GM19452 (cell line): ENCODE data around the gene TMEM185B.
"Not testable (repeated sequence)": the region's sequence is repeated elsewhere in the genome, so short reads cannot be mapped to it uniquely, and the experiment has no call there.

ENCODE experiments used
- ATAC-seq: cut with Tn5 transposase; IDR thresholded peaks from one replicate; pipeline ENCODE4 v1.9.1; 2021; ENCODE audit not compliant: unreplicated experiment

Gene TMEM185B

DNA sequence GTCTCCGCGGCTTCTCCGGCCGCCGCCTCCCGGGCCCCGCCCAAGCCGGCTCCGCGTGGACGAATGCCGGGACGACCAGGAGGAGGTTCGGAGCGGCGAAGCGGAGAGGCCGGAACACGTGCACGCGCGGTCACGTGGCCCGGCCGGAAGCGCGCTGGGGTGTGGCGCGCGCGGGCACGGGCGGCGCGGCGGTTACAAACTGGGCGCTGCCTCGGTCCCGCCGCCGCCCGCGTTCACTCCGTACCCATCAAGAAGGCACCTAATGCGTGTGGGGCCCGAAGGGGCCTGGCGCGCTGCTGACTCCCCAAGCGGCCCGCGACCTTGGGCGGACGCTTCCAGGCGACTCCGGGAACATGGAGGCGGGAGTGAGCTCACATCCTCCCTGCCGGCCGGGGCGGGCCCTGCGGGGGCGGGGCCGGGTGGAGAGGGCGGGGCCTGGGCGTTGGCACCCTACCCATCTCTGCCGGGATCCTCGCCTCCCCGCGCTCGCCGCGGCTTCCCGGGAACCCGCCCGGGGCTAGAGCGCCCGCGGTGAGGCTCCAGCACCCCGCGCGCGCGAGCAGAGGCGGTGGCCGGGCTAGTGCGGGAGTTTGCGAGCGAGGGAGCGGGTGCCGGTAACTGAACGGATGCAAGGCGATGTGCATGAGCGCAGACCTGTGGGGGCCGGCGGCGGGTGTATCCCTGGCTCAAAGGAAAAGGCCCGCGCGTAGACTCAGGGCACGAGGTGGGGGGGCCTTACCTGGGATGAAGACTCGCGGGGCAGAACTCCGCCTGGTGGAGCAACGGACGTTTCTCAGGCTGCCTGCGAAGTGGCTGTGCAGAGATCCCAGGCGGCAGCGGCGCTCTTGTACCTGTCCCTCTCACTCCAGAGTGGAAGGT is at the start of gene TMEM185B:
Gene TMEM185B (minus strand): TSS at position 367 of the 879 bp plus-strand sequence. CDS start 424 bp downstream, outside the sequence.
- peak; percentile 92 for ATAC-seq

DNA sequence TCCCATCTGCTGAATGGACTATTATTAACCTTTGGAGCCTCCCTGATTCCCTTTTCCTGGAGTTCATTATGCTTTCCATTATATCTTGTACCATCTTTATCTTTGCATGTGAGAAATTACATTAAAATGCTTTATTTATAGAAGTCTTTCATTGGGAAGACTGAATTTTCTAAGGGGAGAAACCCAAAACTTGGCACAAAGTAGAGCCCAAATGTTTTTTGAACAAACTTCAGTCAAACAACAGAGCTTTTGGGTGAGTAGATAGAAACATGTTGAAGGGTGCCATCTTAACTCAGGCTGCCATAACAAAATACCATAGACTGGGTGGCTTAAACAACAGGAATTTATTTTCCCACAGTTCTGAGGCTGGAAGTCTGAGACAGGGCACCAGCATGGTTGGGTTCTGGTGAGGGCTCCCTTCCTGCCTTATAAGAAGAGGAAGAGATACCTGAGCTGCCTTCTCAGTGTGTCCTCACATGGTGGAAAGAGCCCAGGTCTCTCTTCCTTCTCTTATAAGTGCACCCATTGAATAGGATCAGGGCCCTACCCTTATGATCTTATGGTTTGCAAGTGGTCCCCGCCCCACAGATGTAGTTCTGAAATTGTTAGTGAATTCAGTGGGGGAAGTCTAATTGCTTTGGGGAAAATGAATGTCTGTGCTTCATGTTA is 48.6 kb upstream of the TMEM185B start:
- ATAC-seq = no peak

DNA sequence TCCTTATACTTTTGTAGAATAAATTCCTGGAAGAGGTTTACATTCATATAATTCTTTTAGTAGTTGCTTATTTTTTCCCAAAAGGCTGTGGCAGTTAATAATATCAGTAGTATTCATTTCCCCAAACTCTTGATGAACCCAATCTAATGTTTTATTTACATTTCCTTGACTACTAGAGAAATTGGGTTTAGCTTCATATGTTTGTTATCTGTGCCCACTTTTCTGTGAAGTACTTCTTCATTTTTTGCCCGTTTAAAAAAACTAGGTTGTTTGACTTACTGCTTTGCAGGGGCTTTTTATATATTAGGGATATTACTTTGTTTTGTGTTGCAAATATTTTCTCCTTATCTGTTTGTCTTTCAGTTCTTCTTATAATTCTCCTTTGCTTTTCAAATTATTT is 46.6 kb upstream of the TMEM185B start:
- no peak for ATAC-seq

DNA sequence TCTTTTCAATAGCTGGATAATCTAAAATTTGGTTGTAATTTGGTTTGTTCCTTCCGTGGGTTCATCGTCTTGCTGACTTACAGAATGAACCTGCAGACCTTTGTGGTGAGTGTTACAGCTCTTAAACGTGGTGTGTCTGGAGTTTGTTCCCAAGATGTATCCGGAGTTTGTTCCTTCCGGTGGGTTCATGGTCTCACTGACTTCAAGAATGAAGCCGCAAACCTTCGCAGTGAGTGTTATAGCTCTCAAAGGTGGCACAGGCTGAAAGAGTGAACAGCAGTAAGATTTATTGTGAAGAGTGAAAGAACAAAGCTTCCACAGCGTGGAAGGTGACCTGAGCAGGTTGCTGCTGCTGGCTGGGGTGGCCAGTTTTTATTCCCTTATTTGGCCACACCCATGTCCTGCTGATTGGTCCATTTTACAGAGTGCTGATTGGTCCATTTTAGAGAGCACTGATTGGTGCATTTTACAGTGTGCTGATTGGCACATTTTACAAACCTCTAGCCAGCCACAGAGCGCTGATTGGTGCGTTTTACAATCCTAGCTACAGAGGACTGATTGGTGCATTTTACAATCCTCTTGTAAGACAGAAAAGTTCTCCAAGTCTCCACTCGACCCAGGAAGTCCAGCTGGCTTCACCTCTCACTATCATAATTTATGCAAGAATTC is 46.0 kb upstream of the TMEM185B start:
- no peak for ATAC-seq

DNA sequence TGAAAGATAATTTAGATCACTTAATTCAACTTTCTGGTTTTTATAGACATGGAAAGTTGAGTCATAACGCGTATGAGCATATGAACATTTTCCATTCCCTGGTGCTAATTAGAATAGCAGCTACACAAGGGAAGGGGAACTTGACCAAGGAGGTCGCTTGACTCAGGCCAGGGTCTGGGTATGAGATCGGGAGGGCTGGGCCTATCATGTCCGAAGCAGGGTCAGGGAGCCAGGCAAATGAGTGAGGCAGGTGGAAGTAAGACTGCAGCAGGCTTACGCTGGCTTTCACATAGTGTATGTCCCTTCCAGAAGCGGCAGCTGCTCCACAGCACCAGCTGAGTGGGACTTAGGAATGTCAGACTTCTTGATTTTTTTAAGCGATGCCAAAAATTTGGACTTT is 44.1 kb upstream of the TMEM185B start:
- ATAC-seq = no peak

DNA sequence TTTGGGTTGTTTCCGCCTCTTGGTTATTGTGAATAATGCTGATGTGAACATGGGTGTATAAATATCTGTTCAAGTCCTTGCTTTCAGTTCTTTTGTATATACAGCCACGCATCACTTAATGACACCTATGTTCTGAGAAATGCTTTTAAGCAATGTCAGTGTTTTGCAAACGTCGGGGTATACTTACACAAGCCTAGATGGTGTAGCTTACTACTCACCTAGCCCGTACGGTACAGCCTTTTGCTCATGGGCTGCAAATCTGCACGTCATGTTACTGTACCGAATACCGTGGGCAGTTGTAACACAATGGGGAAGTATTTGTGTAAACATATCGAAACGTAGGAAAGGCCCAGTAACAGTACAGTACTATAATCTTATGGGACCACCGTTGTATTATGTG is 41.8 kb upstream of the TMEM185B start:
- ATAC-seq = no peak

DNA sequence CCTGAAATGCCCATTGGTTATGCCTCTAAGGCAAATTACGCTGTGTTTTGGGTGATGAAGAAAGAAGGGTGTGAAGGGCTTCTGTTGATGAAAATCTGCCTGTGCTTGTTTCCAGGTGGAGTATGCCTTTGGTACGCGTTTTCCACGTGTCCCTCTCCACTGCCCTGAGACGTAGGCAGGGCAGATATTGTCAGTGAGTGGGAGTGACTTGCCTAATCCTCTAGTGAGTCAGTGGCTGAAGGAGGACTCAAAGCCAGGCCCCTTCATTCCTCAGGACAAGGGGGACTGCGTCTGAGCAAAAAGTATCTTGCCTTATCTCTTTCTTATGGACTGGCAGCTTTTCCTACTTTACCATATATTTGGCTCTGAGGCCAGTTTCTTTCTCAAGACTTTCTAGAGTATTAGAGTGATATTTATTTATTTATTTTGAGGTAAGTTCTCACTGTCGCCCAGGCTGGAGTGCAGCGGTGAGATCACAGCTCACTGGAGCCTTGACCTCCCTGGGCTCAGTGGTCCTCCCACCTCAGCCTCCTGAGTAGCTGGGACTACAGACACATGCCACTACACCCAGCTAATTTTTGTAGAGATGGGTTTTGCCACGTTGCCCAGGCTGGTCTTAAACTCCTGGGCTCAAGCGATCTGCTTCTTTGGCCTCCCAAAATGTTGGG is 39.7 kb upstream of the TMEM185B start:
- ATAC-seq = no peak

DNA sequence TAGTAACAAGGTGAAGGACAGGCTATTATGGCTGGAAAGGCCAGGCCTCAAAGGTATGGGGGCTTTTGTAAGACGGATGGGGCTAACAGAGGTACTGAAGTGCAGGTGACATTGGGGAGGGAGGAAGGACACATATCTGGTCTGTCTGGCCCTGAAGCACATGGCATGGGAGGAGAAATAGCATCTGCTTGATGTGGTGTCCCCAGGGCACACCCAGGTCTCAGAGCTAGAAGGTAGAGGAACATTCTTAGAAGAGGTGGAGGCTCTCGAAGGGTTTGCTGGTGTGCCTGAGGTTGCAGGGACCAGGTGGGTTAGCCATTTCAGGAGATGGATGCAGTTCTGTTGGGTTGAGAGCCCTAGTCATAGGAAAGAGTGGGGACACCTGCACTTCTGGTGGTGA is 39.0 kb upstream of the TMEM185B start:
- no peak for ATAC-seq

DNA sequence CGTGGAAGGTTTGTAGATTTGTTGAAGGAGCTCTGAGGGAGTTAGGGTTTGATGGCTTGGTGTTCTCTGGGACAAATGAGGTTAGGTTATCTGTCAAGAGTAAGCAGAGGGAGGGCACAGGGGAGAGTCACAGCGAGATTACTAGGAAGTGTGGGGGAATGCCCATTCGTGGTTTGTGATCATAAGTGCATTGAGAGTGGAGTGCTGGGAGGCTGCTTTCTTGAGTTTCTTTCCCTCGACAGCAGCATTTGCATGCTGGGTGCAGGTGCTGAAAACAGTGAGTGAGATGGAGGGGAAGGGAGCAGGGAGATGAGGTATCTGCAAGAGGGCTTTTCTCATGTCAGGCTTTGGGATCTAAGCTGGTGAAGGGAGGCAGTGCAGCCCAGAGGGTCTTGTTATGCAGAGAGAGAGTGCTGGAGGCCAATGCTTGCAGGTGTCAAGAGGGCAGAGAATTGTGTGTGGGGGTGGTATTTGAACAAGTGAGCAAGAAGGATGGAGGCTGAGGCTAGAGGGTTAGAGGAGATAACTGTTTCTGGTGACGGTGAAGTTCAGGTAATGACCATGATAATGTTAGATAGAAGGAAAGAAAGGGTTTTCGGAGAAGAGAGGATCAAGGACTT is 38.3 kb upstream of the TMEM185B start:
- peak; percentile 79 for ATAC-seq

DNA sequence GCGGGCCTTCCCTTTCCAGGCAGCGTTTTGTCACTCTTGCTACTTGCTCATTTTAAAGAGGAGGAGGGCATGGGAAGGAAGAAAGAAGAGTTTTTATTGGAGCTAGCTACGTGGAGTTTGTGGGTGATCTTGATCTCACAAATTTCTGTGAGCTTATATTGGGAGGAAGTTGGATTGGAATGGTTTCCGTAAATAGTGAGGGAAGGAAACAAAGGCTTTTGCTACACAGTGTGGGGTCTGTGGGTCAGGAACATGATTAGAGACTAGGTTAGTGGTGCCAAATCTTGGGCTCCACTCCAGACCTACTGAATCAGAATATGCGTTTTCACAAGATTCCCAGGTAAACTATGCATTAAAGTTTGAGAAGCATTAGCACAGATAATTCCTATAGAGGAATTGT is 37.5 kb upstream of the TMEM185B start:
- no peak for ATAC-seq

DNA sequence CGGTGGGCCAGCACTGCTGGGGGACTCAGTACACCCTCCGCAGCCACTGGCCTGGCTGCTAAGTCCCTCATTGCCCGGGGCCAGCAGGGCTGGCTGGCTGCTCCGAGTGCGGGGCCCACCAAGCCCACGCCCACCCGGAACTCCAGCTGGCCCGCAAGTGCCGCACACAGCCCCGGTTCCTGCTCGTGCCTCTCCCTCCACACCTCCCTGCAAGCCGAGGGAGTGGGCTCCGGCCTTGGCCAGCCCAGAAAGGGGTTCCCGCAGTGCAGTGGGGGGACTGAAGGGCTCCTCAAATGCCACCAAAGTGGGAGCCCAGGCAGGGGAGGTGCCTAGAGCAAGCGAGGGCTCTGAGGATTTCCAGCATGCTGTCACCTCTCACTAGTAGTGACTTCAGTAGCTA is 36.7 kb upstream of the TMEM185B start:
- not testable (repeated sequence) for ATAC-seq

DNA sequence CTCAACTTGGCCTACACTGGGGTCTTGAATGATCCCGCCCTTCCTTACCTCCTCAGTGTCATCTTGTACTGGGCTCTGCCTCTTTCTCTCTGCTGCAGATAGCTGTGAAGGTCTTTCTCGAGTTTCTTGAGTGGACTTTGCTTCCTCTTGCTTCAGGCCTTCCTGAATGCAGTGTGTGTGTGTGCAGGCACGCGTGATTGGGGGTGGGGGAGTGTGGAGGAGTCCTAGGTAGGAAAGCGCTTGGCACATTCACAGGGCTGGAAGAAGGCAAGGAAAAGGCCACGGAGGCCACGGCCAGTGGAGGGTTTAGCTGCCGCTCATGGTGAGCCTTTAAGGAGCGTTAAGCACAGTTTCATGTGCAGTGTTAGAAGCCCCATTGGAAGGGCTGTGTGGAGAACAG is 35.0 kb upstream of the TMEM185B start:
- no peak for ATAC-seq

DNA sequence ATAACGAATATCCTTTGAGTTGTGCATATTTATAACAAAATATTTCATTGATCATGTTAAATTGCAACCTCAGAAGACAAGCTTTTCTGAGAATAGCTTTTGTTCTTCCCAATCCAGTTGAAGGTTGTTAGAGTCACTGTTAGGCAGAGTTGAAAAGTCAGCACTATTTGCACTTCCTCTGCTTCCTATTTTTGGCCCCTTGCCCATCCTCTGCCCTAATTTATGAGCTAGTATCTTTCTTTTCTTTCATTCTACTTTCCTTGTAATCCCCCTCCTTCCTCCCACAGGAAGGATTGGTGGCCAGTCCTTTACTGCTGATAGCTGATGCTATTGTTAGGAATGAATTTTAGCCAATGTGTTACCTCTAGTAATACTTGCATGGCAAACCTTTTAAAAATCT is 34.3 kb upstream of the TMEM185B start:
- no peak for ATAC-seq

DNA sequence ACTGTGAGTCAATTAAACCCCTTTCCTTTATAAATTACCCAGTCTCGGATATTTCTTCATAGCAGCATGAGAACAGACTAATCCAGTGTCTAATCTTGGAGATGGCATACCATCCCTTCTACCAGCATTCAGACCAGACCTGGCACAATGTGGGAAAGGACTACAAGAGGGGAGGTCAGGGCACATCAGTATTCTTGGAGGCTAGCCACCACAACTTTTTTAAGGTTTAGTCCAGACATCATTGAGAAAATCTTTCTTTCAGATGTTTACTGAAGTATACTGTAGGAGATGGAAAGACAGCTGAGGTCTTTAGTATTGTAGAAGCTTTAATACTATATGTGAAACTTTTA is 33.4 kb upstream of the TMEM185B start:
- no peak for ATAC-seq

DNA sequence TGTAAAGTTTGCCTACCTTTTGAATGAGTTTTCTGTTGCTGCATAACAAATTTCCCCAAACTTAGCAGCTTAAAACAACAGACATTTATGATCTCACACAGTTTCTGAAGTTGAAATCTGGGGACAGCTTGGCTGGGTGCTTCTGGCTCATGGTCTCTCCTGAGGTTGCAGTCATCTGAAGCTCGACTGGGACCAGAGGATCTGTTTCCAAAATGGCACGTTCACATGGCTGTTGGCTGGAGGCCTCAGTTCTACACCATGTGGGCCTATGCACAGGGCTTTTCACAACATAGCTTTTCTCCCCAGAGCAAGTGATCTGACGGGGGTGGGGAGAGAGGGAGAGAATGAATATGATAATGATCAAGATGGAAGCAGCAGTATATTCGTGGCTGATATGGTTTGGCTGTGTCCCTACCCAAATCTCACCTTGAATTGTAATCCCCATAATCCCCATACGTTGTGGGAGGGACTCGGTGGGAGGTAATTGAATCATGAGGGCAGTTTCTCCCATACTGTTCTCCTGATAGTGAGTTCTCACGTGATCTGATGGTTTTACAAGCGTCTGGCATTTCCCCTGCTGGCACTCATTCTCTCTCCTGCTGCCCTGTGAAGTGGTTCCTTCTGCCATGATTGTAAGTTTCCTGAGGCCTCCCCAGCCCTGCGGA is 32.9 kb upstream of the TMEM185B start:
- no peak for ATAC-seq

DNA sequence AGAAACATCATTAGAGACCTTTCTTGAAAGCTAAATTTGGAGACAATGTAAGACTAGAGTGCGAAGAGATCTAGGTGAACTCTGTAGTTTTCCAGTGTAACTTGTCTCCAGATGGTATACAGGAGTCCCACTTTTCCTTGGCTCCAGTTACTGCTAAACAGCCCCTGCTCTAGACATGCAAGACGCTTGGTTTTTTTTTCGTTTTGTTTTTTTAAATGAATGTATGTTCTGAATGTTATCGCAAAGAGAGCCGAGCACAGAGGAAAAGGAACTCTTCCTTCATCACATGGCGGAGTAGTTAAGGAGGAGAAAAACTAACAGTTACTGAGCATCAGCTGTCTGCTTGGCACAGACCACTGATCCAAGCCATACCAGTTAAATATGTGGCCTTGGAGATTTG is 31.9 kb upstream of the TMEM185B start:
- ATAC-seq = no peak

DNA sequence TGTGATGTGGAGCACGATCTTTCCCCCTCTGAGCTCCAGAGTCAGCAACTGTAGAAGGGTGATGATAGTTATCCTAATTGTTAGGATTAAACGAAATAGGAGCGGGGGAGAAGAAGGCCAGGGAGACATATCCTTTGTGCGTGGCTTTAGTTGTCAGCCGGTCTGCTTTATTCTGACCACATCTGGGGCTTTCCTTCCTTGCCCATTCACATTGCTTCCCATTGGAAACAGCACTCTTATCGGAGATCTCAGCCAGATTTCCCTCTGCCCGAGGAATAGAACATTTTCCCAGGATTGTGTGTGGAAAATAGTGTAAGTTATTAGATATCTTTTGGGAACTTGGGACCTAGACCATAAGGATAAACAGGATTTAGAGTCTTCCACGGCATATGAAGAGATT is 31.0 kb upstream of the TMEM185B start:
- no peak for ATAC-seq

DNA sequence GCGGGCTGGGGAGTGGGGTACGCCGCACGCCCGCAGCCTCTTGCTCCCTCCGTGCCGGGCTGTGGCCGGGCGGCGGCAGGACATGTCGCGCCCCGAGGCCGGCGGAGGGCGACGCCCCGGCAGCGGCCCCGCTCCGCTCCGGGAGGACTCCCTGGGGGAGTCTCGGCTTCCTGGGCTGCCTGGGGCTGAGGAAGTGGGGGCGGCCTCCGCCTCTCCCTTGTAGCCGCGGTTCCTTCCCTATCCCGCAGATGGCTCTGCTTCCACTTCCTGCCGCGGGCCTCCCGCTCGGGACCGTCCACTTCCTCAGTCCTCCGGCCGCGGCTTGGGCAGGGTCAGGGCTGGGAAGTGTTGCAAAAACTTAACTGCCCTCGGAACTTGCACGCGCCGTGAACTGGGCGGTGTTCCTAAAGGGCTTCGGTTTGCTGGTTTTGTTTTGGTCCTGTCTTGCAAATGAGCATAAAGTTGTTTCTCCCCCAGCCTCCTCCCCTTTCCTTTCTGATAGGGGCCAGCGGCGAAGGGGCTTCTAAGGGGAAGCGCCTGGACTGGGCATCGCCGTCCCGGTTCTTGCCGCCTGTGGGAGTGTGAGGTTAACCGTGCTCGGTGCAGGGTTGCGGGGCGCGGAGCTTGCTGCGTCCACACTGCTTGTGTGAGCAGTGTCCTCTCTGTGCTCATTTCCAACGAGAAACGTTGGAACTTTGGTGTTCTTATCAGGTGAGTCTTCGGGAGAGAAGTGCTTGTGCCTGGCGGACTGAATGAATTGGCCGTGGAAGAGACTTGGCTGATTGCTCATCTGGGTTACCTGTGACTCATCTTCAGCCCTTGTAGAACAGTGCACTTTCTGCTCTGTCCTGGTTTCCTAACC is 30.1 kb upstream of the TMEM185B start:
- peak; percentile 30 for ATAC-seq

DNA sequence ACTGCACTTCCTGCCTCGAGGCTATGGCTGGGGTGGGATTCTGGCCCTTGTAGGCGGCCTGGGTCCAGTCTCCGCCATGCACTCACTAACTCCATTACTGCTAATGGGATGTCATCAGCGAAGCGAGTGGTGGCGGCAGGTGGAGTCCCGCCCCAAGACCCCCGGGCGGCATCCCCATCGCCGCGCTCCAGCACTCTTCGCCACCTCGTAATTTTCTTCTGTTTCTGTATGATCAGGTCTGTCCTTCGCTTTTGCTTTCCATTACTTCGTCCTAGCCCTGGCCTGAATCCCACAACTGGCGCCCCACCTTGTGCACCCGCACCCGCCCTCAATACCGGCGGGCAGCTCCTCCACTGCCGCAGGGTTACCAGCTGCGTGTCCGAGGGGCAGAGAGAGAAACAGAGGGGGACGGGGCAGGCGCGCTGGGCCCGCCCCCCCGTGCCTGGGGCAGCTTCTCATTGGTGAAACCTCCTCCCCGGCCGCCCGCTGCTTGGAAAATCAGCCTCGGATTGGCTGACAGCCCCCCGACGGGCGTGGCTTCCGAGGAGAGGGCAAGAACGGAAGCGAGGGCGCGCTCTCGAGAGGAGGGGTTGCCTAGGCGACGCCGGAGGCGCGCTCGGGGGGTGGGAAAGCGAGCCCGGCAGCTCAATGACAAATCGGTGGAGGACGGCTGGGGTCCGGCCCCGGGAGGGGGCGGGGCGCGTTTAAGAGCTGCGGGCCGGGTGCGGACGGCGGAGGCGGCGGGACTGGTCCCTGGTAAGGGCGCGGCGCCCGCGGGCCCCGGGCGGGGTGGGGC is 29.2 kb upstream of the TMEM185B start, which contains the start of gene RALB:
Gene RALB (plus strand): TSS at position 628 of the 796 bp plus-strand sequence. CDS start 25,813 bp downstream, outside the sequence.
- ATAC-seq = peak; percentile 92
